Measurements from ENCODE around the gene MEX3A.

Gene MEX3A

DNA sequence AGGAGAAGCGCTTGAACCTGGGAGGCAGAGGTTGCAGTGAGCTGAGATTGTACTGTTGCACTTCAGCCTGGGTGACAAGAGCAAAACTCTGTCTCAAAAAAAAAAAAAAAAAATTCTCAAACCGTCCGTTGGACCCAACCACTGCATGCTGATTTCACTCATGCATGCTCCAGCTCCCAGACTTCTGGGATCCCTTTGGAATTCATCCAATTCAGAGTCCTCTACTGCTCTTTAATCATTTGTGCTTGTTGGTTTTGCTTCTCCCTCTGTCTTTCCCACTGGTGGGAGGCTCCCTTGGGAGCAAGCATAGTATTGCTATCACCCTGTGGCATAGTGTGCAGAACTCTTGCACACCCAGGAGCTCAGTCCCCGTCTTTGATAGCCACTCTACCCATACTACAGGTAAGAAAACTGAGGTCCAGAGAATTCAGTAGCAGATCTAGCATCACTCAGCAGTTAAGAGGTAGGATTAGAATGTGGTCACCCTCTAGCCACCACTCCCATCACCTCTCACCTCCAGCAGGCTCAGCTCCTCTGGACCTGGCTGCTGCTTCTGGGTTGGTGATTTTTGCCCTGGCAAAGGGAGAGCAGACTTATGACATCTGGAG, 29.2 kb upstream of the MEX3A start:
- DNase-seq (ENCODE audit: insufficient read length, low spot score) = no peak
- TF ChIP-seq, protein P1, sequence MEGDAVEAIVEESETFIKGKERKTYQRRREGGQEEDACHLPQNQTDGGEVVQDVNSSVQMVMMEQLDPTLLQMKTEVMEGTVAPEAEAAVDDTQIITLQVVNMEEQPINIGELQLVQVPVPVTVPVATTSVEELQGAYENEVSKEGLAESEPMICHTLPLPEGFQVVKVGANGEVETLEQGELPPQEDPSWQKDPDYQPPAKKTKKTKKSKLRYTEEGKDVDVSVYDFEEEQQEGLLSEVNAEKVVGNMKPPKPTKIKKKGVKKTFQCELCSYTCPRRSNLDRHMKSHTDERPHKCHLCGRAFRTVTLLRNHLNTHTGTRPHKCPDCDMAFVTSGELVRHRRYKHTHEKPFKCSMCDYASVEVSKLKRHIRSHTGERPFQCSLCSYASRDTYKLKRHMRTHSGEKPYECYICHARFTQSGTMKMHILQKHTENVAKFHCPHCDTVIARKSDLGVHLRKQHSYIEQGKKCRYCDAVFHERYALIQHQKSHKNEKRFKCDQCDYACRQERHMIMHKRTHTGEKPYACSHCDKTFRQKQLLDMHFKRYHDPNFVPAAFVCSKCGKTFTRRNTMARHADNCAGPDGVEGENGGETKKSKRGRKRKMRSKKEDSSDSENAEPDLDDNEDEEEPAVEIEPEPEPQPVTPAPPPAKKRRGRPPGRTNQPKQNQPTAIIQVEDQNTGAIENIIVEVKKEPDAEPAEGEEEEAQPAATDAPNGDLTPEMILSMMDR (IDR thresholded peaks at IDR 0.05; ENCODE audit: insufficient read depth, missing control alignments) = no peak
- no peak for FAIRE-seq

DNA sequence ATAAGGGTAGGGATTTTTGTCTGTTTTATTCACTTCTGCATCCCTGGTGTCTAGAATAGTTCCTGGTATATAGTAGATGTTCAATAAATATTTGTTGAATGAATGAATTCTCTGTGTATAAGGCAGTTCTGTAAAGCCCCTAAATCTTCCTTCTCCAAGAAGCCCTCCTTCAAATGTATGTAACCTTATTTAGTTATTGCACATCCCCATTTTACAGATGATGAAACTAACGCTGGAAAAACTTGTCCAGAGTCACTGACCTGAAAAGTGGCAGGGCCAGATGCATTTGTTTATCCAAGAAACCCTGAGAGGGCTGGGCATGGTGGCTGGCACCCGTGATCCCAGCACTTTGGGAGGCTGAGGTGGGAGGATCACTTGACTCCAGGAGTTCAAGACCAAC, 28.0 kb upstream of the MEX3A start:
- TF ChIP-seq, protein P1 (IDR thresholded peaks at IDR 0.05; ENCODE audit: insufficient read depth, missing control alignments) = no peak
- FAIRE-seq = no peak

DNA sequence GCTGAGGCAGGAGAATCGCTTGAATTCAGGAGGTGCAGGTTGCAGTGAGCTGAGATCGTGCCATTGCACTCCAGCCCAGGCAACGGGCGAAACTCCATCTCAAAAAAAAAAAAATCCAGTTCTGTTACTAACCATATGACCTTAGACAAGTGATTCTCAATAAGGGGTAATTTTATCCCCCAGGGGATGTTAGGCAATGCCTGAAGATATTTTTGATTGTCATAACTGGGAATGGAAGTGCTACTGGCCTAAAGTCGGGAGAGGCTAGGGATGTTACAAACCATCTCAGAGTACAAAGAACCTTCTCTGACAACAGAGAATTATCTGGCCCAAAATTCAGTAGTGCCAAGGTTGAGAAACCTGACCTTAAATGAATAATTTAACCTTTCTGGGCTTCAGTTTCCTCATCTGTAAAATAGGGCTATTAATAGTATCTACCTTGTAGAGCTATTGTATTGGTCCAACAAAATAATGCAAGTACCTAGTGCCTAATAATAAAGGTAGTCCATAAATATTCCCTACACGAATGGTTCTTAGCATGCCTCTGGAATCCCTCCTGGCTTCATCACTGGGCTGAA, 26.5 kb upstream of the MEX3A start:
- TF ChIP-seq, protein P1 (IDR thresholded peaks at IDR 0.05; ENCODE audit: insufficient read depth, missing control alignments) = no peak
- DNase-seq (ENCODE audit: insufficient read length, low spot score) (no peak), FAIRE-seq (no peak)

More for the DNA sequence above, 28.0 kb upstream of the MEX3A start:
- no peak for DNase-seq (ENCODE audit: insufficient read length, low spot score)

DNA sequence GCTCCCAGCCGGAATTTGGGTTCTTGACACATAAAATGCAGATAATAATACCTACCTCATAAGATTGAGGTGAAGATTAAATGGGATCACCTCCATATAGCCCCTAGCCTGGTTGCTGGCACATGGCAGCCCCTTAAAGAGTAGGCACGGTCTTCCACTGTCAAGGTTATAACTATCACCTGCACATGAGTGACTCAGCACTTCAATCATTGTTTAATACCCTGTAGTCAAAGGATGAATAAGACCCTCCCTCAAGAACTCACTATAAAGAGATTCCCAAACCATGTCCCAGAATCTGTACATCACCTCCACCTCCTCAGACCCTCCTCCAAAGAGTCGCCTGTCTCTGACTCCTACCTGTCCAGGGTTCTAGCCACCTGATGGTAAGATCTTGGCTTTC, 25.8 kb upstream of the MEX3A start:
- DNase-seq (ENCODE audit: insufficient read length, low spot score) (no peak), FAIRE-seq (no peak)
- TF ChIP-seq, protein P1 (IDR thresholded peaks at IDR 0.05; ENCODE audit: insufficient read depth, missing control alignments) = no peak

DNA sequence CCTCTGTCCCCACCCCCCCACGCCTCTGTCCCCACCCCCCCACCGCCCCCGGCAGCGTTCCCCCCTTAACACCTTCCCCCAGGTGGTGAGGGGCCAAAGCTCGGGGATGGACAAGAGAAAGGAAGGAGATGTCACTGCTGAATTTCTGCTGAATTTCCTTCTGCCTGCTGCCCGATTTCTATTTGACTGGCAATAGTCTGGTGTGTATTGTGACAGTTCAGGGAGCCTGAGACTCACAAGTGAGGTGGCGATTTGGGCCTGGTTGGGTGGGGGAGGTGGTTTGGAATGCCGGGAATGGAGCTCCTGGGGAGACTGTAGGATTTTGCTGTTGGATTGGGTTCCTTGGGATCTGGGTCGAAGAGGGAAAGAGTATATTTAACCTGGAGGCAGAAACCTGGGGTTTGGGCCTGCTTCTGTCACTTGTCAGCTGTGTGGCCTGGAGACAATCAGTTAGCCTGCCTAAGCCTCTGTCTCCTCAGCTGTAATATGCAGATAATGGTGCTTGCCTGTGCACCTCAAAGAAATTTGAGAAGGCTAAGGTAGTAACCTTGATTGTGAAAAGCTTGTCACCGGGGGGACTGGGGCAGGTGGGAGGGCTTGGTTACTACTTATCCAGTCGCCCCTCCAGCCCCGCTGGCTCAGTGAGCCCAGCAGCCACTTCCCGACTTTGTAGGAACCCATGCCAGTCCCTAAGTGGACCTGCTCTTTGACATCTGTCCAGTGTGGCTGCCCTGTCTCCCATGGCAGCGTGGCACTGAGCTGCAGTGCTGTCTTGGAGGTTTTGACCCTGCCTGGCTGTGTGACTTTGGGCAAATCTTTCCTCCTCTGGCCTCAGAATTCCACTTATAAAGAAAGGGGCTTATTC, 24.6 kb upstream of the MEX3A start:
- TF ChIP-seq, protein P1 (IDR thresholded peaks at IDR 0.05; ENCODE audit: insufficient read depth, missing control alignments) = no peak
- no peak for FAIRE-seq
- DNase-seq (ENCODE audit: insufficient read length, low spot score) = no peak

DNA sequence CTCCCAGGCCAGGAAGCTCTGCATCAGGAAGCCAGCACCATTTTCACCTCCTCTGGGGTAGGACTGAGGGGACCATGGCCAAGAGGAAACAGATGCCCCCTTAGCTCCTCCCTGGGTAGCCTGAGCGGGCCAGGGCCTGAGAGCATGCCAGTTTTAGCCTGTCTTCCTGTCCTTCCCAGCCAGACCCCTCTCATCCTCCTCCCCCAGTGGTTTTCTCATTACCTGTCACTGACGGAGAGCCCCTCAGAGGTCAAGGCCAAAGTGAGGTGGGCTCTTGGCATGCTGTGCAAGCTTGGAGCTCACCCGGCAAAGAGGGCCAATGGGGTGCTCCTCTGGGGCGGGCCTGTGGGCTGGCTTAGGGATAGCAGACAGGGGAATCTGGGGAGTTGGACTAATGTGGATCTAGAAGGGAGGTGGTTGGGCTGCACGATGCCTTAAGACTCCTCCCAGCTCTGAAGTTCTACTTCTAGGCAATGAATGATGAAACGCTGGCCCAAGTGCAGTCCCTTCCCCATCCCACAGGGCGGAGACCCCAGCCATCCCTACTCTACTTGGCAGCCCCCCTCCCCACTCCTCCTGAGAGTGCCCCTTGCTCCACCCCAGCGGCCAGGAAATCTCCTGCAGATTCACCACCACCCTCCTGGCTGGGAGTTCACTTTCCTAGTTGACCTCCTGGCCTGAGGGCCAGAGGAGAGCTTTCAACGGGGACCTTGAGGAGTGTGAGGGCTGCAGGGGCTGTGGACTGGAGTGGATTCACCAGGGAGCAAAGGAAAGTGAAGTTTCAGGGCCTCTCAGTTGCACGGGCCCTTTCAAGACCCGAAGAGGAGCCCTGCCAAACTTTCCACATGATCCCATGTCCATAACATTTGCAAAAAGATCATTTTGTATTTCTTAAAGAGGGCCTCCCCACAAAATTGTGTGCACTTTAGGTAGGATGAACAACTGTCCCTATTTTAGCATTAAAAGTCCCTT, 22.9 kb upstream of the MEX3A start:
- no peak for DNase-seq (ENCODE audit: insufficient read length, low spot score)
- no peak for FAIRE-seq
- TF ChIP-seq, protein P1 (IDR thresholded peaks at IDR 0.05; ENCODE audit: insufficient read depth, missing control alignments) = no peak
